Measurements from ENCODE around the gene RIN1.

DNA sequence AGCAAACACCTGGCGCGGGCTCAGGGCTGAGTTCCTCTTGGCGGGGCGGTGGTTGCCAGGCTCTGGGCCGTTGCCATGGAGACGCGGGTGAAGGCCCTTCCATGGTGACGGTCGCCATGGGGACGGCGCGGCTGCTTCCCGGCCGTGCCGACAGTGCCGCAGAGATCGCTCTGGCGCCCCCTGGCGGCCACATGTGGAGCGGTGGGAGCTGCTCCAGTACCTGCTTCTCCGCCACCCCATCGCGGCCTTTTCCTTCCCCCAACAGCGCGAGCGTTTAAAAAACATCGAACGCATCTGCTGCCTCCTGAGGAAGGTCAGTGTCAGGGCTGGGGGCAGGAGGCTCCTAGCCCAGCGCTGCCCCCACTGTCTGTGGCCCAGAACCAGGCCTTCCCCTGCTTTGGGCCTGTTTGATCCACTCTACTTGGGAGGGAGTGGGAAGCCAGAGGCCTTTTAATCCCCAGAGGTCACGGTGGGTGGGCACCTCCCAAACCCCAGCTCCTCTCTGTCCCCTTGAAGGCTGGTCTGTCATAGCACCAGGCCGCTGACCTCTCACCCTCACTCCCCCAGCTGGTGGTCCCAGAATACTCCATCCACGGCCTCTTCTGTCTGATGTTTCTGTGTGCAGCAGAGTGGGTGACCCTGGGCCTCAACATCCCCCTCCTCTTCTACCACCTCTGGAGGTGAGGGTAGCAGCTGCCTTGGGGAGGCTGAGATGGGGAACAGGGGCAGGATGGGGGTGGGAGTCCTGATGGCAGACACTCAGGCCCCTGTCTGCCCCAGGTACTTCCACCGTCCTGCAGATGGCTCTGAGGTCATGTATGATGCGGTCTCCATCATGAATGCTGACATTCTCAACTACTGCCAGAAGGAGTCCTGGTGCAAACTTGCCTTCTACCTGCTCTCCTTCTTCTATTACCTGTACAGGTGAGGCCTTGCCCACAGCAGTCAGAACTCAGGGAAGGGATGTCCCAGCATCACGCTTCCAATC lies 53.5 kb downstream of the RIN1 start:
- TF ChIP-seq, protein P1, sequence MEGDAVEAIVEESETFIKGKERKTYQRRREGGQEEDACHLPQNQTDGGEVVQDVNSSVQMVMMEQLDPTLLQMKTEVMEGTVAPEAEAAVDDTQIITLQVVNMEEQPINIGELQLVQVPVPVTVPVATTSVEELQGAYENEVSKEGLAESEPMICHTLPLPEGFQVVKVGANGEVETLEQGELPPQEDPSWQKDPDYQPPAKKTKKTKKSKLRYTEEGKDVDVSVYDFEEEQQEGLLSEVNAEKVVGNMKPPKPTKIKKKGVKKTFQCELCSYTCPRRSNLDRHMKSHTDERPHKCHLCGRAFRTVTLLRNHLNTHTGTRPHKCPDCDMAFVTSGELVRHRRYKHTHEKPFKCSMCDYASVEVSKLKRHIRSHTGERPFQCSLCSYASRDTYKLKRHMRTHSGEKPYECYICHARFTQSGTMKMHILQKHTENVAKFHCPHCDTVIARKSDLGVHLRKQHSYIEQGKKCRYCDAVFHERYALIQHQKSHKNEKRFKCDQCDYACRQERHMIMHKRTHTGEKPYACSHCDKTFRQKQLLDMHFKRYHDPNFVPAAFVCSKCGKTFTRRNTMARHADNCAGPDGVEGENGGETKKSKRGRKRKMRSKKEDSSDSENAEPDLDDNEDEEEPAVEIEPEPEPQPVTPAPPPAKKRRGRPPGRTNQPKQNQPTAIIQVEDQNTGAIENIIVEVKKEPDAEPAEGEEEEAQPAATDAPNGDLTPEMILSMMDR (IDR thresholded peaks at IDR 0.05) = peak; percentile 95
- TF ChIP-seq, protein P2, sequence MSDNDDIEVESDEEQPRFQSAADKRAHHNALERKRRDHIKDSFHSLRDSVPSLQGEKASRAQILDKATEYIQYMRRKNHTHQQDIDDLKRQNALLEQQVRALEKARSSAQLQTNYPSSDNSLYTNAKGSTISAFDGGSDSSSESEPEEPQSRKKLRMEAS (IDR thresholded peaks at IDR 0.05; ENCODE audit: low read depth) = 0 out of 2 replicates have a peak, but pooled peaks have one; percentile 31
- no peak for TF ChIP-seq EZH2phosphoT487 (IDR thresholded peaks at IDR 0.05; ENCODE audit: borderline replicate concordance, low read depth)
- TF ChIP-seq POLR2AphosphoS5 (IDR thresholded peaks at IDR 0.05; ENCODE audit: low read depth, low read length) = no peak
- TF ChIP-seq RCOR1 (IDR thresholded peaks at IDR 0.05; ENCODE audit: low read length) = peak; percentile 65
- TF ChIP-seq GABPA (IDR thresholded peaks at IDR 0.05; ENCODE audit: low read depth) = no peak
- no peak for TF ChIP-seq EP300 (IDR thresholded peaks at IDR 0.05; ENCODE audit: borderline replicate concordance in 1 of 2, low read depth in 1 of 2, low read length in 1 of 2)
- TF ChIP-seq, protein P3, sequence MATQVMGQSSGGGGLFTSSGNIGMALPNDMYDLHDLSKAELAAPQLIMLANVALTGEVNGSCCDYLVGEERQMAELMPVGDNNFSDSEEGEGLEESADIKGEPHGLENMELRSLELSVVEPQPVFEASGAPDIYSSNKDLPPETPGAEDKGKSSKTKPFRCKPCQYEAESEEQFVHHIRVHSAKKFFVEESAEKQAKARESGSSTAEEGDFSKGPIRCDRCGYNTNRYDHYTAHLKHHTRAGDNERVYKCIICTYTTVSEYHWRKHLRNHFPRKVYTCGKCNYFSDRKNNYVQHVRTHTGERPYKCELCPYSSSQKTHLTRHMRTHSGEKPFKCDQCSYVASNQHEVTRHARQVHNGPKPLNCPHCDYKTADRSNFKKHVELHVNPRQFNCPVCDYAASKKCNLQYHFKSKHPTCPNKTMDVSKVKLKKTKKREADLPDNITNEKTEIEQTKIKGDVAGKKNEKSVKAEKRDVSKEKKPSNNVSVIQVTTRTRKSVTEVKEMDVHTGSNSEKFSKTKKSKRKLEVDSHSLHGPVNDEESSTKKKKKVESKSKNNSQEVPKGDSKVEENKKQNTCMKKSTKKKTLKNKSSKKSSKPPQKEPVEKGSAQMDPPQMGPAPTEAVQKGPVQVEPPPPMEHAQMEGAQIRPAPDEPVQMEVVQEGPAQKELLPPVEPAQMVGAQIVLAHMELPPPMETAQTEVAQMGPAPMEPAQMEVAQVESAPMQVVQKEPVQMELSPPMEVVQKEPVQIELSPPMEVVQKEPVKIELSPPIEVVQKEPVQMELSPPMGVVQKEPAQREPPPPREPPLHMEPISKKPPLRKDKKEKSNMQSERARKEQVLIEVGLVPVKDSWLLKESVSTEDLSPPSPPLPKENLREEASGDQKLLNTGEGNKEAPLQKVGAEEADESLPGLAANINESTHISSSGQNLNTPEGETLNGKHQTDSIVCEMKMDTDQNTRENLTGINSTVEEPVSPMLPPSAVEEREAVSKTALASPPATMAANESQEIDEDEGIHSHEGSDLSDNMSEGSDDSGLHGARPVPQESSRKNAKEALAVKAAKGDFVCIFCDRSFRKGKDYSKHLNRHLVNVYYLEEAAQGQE (IDR thresholded peaks at IDR 0.05; ENCODE audit: low read depth, low read length) = peak; percentile 44; the same call in 1 of the 2 replicates
- TF ChIP-seq MXI1 (IDR thresholded peaks at IDR 0.05; ENCODE audit: low read depth, low read length) = peak; percentile 100

Measured in SK-N-SH (cell line).